ENCODE data around the gene LARGE1. TPM values are rescaled to one million over a fixed set of nuclear protein-coding genes. Genes with fewer than 3 reads are reported as not detected.

Gene LARGE1
- total RNA-seq, 1 donor from 2014 or later = 29.5 TPM

DNA sequence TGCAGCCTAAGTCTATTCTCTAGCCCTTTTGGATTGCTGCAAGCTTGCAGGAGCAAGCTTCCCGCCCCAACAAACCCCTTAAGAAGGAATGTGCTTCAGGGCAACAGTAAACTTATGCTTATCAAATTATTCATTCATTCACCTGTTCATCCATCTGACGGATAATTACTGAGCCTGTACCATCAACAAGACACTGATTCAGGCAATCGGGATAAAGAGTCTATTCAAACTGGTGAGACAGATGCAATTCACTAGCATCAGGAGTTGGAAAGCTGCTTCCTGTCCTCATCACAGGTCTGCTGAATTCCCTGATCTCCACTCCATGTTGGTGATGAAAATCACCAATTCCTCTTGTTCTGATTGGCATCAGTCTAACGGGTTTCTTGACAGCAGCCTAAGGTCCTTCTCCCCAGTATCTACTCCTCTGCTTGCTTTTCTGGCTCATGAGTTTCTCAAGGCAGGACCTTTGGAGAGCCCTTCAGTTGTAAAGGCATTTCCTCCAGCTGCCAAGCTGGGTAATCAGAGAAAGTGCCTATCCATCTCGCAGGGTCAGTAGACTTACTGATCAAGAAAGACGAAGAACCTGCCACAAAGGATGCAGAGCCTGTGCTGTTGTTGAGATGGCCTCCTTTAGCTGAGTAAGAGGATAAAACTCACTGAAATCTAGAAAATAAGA is 433.1 kb downstream of the LARGE1 start:
- intact Hi-C loops (cut with DNase I) = no loop called here
- H3K4me3 ChIP-seq = no peak overlapping the region
- no peak for DNase-seq (ENCODE audit: extremely low spot score in 2 of 2)
- no peaks in the 10 kb centered on the region for H3K27me3 ChIP-seq
- no peaks in the 10 kb centered on the region for H3K4me1 ChIP-seq
- H3K9me3 ChIP-seq = no peaks in the 10 kb centered on the region
- TF ChIP-seq POLR2A (IDR thresholded peaks at IDR 0.05) (no peak), POLR2AphosphoS5 (IDR thresholded peaks at IDR 0.05; ENCODE audit: insufficient read depth in 1 of 2, low read depth in 1 of 2) (no peak)
- TF ChIP-seq, protein P1, sequence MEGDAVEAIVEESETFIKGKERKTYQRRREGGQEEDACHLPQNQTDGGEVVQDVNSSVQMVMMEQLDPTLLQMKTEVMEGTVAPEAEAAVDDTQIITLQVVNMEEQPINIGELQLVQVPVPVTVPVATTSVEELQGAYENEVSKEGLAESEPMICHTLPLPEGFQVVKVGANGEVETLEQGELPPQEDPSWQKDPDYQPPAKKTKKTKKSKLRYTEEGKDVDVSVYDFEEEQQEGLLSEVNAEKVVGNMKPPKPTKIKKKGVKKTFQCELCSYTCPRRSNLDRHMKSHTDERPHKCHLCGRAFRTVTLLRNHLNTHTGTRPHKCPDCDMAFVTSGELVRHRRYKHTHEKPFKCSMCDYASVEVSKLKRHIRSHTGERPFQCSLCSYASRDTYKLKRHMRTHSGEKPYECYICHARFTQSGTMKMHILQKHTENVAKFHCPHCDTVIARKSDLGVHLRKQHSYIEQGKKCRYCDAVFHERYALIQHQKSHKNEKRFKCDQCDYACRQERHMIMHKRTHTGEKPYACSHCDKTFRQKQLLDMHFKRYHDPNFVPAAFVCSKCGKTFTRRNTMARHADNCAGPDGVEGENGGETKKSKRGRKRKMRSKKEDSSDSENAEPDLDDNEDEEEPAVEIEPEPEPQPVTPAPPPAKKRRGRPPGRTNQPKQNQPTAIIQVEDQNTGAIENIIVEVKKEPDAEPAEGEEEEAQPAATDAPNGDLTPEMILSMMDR (IDR thresholded peaks at IDR 0.05) = no peak
- H3K36me3 ChIP-seq = no peaks in the 10 kb centered on the region
- no peak overlapping the region for H3K27ac ChIP-seq

DNA sequence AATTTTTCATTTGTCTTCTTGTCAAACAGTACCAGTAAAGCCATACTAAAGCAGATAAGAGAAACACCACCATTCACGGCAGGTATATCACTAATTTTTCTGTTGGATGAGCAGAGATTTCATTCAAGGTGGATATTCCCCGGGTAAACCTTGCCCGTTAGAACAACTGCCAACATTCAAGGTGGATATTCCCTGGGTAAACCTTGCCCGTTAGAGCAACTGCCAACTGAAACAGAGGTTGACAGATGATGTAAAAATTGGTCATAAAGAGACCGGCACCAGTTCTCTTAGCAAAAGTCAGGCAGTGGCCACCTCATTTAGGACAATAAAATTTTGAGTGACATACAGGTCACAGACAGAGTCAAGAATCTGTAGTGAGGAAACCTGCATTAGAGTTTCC is 438.7 kb downstream of the LARGE1 start:
- H3K4me3 ChIP-seq = no peak overlapping the region
- H3K27ac ChIP-seq = no peak overlapping the region
- DNase-seq (ENCODE audit: extremely low spot score in 2 of 2) = no peak
- H3K9me3 ChIP-seq = no peaks in the 10 kb centered on the region
- H3K4me1 ChIP-seq = no peaks in the 10 kb centered on the region
- TF ChIP-seq POLR2A (IDR thresholded peaks at IDR 0.05) (no peak), POLR2AphosphoS5 (IDR thresholded peaks at IDR 0.05; ENCODE audit: insufficient read depth in 1 of 2, low read depth in 1 of 2) (no peak)
- TF ChIP-seq, protein P1 (IDR thresholded peaks at IDR 0.05) = no peak
- intact Hi-C loops (cut with DNase I) = no loop called here
- H3K27me3 ChIP-seq = no peaks in the 10 kb centered on the region
- H3K36me3 ChIP-seq = no peaks in the 10 kb centered on the region

DNA sequence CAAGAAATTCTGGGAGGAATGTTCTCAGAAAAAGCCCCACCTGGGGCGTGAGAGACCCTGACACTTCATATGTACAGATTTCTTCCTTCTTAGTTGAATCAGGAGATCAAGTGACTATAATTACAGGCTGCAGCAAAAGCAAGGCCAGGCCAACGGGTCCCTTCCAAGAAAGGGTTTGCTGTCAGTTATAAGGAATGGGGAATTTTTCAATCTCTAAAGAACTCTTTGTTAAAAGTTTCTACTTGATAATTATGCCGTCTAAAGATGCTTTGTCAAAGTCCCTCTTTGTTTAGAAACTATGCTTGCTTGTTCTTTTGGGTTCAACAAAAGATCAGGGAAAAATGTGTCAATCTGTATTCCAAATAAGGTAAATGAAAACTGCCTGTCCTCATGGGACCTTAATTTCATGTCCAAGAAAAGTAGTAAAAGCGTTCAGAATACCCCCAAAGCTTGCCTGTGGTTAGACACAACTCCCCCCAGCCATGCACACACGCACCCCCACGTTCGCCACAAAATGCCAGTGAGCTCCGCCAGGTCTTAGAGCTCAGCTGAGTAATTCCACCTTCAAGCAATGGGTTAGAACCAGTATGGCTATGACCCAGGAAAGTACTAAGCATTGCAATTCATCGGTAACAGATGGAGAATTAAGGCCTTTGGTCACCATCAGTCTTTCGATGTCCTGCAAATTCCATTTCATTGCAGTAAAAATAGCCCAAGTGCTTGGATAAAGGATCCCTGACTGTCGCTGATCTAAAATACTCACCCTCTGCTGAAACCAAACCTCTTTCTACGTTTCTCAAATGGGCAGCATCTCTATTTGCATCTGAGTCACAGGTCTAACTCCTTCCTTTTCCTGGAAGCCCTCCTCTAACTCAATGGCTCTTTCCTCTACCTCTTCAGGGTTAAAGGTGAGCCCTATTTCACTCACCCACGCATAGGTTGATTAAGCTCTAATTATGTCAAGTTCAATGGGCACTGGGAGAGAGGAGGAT is 442.9 kb downstream of the LARGE1 start:
- Histone ChIP-seq H3K4me3 (no peak overlapping the region), H3K27ac (no peak overlapping the region), H3K9me3 (no peaks in the 10 kb centered on the region), H3K27me3 (no peaks in the 10 kb centered on the region), H3K36me3 (no peaks in the 10 kb centered on the region), H3K4me1 (no peaks in the 10 kb centered on the region)
- DNase-seq (ENCODE audit: extremely low spot score in 2 of 2) = no peak
- intact Hi-C loops (cut with DNase I) = no loop called here
- TF ChIP-seq POLR2A (IDR thresholded peaks at IDR 0.05) (no peak), POLR2AphosphoS5 (IDR thresholded peaks at IDR 0.05; ENCODE audit: insufficient read depth in 1 of 2, low read depth in 1 of 2) (no peak)
- TF ChIP-seq, protein P1 (IDR thresholded peaks at IDR 0.05) = no peak

DNA sequence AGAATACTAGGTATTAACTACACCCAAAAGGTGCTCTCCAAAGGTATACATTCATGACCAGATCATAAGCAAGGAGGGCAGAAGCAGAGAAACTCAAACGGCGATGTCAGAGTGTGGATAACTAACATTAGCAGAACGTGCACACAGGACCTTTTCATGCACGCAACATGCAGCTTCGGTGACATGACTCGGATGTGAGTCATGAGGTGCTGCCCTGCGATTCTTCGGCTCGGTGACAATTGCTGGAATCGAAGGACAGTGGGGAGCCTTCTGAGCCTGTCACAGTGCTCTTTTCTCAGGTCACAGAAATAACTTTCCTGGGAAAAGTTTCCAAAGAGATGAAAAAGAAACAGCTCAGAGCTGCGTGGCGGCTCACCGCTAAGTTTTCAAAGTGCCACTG is 443.6 kb downstream of the LARGE1 start:
- intact Hi-C loops (cut with DNase I) = no loop called here
- no peak for DNase-seq (ENCODE audit: extremely low spot score in 2 of 2)
- H3K27me3 ChIP-seq = no peaks in the 10 kb centered on the region
- H3K4me1 ChIP-seq = no peaks in the 10 kb centered on the region
- H3K36me3 ChIP-seq = no peaks in the 10 kb centered on the region
- no peak overlapping the region for H3K4me3 ChIP-seq
- no peak overlapping the region for H3K27ac ChIP-seq
- no peak for TF ChIP-seq POLR2AphosphoS5 (IDR thresholded peaks at IDR 0.05; ENCODE audit: insufficient read depth in 1 of 2, low read depth in 1 of 2)
- TF ChIP-seq POLR2A (IDR thresholded peaks at IDR 0.05) = no peak
- TF ChIP-seq, protein P1 (IDR thresholded peaks at IDR 0.05) = no peak
- H3K9me3 ChIP-seq = no peaks in the 10 kb centered on the region
